Prostate gland (tissue), 2 donors: Measurements from ENCODE around the gene EIF2B5.

Experiments used
- POLR2A ChIP-seq: fragments of 450-650 bp; IDR thresholded peaks from one replicate; pipeline ENCODE4 v1.6.1; 2016; ENCODE audit warnings: antibody characterized with exemption, mild to moderate bottlenecking
- TF ChIP-seq, protein P1 (sequence below), 4 experiments: fragments of 200-600 bp in 2 of 4; fragments of 450-650 bp in 2 of 4; sonication (generic) in 2 of 4; IDR thresholded peaks; 1 replicate in 3 of 4; 2 replicates in 1 of 4; pipeline ENCODE4 v1.5.1; 2016 to 2019; ENCODE audit warnings: antibody characterized with exemption in 4 of 4, mild to moderate bottlenecking in 2 of 4, moderate library complexity in 2 of 4

DNA sequence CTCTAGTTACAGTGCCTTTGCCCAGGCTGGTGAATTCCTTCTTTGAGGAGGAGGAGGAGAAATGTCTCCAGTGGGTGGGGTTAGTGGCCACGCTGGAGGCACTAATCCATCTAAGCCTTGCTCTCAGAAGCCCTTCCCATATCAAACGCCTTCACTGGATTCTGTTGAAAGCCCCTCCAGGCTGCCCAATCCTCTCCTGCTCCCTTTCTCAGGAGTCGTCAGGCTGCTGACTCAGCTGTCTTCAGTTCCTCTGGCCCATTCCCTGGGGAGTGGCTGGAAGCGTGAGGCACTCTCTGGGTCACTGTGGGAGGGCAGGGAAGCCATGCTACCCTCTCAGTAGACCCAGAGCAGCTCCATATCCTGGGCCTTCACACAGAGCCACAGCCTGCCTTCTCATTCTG is 42.2 kb downstream of the EIF2B5 start:
- TF ChIP-seq, protein P1, sequence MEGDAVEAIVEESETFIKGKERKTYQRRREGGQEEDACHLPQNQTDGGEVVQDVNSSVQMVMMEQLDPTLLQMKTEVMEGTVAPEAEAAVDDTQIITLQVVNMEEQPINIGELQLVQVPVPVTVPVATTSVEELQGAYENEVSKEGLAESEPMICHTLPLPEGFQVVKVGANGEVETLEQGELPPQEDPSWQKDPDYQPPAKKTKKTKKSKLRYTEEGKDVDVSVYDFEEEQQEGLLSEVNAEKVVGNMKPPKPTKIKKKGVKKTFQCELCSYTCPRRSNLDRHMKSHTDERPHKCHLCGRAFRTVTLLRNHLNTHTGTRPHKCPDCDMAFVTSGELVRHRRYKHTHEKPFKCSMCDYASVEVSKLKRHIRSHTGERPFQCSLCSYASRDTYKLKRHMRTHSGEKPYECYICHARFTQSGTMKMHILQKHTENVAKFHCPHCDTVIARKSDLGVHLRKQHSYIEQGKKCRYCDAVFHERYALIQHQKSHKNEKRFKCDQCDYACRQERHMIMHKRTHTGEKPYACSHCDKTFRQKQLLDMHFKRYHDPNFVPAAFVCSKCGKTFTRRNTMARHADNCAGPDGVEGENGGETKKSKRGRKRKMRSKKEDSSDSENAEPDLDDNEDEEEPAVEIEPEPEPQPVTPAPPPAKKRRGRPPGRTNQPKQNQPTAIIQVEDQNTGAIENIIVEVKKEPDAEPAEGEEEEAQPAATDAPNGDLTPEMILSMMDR (IDR thresholded peaks at IDR 0.05): no peak
- no peak for TF ChIP-seq POLR2A
